Esophagus muscularis mucosa (tissue), 4 donors: Measurements from ENCODE around the gene OR4D1. TPM values are rescaled to one million over a fixed set of nuclear protein-coding genes. Genes with fewer than 3 reads are reported as not detected.

Experiments used
- DNase-seq: peaks from one replicate; pipeline ENCODE4 v3.0.0-alpha.2; 2017; ENCODE audit errors: extremely low spot score
- H3K27ac ChIP-seq, 4 donors: fragments of 200-600 bp; sonication (generic); replicated peaks in 1 of 4; 1 replicate in 3 of 4; 2 replicates in 1 of 4; pipeline ENCODE4 v1.5.1; 2016 to 2019; ENCODE audit warnings: mild to moderate bottlenecking in 1 of 4
- H3K27me3 ChIP-seq, 4 donors: fragments of 200-600 bp; sonication (generic); one replicate each; pipeline versions ENCODE4 v1.5.1 to v1.6.0; 2016 to 2019
- H3K36me3 ChIP-seq, 4 donors: fragments of 200-600 bp; sonication (generic); one replicate each; pipeline ENCODE4 v1.5.1; 2016 to 2019
- H3K4me1 ChIP-seq, 4 donors: fragments of 200-600 bp; sonication (generic); one replicate each; pipeline ENCODE4 v1.5.1; 2016 to 2019
- H3K4me3 ChIP-seq, 4 donors: fragments of 200-600 bp; sonication (generic); 1 replicate in 2 of 4; 2 replicates in 2 of 4; pipeline ENCODE4 v1.5.1; 2016 to 2019; ENCODE audit warnings: mild to moderate bottlenecking in 4 of 4, moderate library complexity in 1 of 4
- H3K9me3 ChIP-seq, 4 donors: fragments of 200-600 bp; sonication (generic); 1 replicate in 3 of 4; 2 replicates in 1 of 4; pipeline ENCODE4 v1.5.1; 2016 to 2019
- EP300 ChIP-seq: sonication (generic); formaldehyde crosslinking; IDR thresholded peaks from one replicate; pipeline ENCODE4 v1.6.1; 2017; ENCODE audit warnings: antibody characterized with exemption
- POLR2A ChIP-seq: fragments of 450-650 bp; IDR thresholded peaks from one replicate; pipeline ENCODE4 v1.6.1; 2017; ENCODE audit warnings: antibody characterized with exemption, moderate library complexity, mild to moderate bottlenecking, low read depth
- POLR2AphosphoS5 ChIP-seq, 2 donors: sonication (generic); formaldehyde crosslinking; IDR thresholded peaks; one replicate each; pipeline ENCODE4 v1.6.1; 2017; ENCODE audit warnings: antibody characterized with exemption in 2 of 2
- WGBS: methylation state at CpG from one replicate; pipeline ENCODE4 v1.1.5; 2018; 5-methylcytosine and 5-hydroxymethylcytosine counted together
- intact Hi-C: fragments of 100-400 bp; cut with DNase I; formaldehyde crosslinking; loops from one replicate; pipeline ENCODE4 v1.15.1; 2023
- total RNA-seq, 4 donors: library from RNA; depleted of rRNA; stranded (reverse); fragments of >200 nt; gene quantifications; one replicate each; pipeline versions ENCODE4 v1.1.0 to v1.2.1, GENCODE V29; 2016
- TF ChIP-seq, protein P1 (sequence below), 3 experiments: fragments of 200-600 bp in 2 of 3; fragments of 450-650 bp in 1 of 3; sonication (generic) in 2 of 3; IDR thresholded peaks; one replicate each; pipeline ENCODE4 v1.5.1; 2017 to 2019; ENCODE audit warnings: antibody characterized with exemption in 3 of 3, mild to moderate bottlenecking in 2 of 3, moderate library complexity in 1 of 3

Gene OR4D1
- total RNA-seq, 4 donors from 2014 or later = not detected

DNA sequence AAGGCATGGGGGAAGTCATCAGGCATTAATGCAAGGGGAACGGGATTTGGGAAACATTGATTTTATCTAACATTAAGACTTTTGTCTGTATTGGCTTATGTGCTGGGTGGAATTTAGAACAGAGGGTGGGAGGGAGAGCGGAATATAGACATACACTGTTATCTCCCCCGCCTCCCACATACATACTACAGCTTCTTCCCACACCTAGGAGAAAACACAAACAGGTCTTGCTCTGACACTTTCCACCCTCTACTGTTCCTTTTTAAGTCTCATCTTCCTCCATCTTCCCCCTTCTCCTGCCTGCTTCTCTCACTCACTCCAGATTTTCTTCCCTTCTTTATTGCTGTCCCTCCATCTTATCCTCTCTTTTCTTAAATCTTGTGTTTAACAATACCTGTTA lies 425 bp downstream of the OR4D1 start:
- 81% methylated on average over 3 of the region's 3 CpGs for WGBS
- Histone ChIP-seq H3K36me3 (no peaks in the 10 kb centered on the region), H3K4me1 (no peaks in the 10 kb centered on the region), H3K9me3 (peaks cover 0 to 38% (median 26%) of the 10 kb centered on the region in 4 donors), H3K4me3 (no peak overlapping the region), H3K27ac (no peak overlapping the region), H3K27me3 (peaks cover 0 to 36% (median 0%) of the 10 kb centered on the region in 4 donors)
- intact Hi-C loops = no loop called here
- no peak for DNase-seq
- TF ChIP-seq EP300 (no peak), POLR2A (no peak), POLR2AphosphoS5 (IDR thresholded peaks at IDR 0.05) (no peak)
- TF ChIP-seq, protein P1, sequence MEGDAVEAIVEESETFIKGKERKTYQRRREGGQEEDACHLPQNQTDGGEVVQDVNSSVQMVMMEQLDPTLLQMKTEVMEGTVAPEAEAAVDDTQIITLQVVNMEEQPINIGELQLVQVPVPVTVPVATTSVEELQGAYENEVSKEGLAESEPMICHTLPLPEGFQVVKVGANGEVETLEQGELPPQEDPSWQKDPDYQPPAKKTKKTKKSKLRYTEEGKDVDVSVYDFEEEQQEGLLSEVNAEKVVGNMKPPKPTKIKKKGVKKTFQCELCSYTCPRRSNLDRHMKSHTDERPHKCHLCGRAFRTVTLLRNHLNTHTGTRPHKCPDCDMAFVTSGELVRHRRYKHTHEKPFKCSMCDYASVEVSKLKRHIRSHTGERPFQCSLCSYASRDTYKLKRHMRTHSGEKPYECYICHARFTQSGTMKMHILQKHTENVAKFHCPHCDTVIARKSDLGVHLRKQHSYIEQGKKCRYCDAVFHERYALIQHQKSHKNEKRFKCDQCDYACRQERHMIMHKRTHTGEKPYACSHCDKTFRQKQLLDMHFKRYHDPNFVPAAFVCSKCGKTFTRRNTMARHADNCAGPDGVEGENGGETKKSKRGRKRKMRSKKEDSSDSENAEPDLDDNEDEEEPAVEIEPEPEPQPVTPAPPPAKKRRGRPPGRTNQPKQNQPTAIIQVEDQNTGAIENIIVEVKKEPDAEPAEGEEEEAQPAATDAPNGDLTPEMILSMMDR (IDR thresholded peaks at IDR 0.05) = no peak

DNA sequence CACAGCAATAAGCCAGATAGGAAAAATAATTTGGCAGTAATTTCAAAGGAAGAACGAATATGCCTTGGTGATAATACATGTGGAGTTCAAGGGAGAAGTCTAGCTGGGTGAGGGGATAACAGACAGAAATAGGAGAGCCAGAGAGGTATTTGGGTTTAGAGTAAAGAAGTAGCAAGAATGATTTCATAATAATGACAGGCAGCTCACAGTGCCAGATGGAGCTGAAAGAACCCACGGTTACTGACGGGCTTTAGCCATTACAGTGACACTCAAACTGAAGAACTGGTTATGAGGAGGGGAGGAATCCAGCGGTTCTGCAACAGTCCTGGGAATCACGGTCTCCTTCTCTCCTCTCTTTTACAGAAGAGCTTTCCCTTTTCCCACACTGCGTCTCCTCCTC lies 2.2 kb downstream of the OR4D1 start:
- Histone ChIP-seq H3K4me1 (no peaks in the 10 kb centered on the region), H3K27me3 (peaks cover 0 to 43% (median 0%) of the 10 kb centered on the region in 4 donors), H3K27ac (no peak overlapping the region), H3K36me3 (no peaks in the 10 kb centered on the region), H3K9me3 (peaks cover 0 to 20% (median 9%) of the 10 kb centered on the region in 4 donors), H3K4me3 (no peak overlapping the region)
- TF ChIP-seq, protein P1 (IDR thresholded peaks at IDR 0.05) = no peak
- 49% methylated on average over 6 of the region's 6 CpGs for WGBS
- no peak for DNase-seq
- intact Hi-C loops = no loop called here

DNA sequence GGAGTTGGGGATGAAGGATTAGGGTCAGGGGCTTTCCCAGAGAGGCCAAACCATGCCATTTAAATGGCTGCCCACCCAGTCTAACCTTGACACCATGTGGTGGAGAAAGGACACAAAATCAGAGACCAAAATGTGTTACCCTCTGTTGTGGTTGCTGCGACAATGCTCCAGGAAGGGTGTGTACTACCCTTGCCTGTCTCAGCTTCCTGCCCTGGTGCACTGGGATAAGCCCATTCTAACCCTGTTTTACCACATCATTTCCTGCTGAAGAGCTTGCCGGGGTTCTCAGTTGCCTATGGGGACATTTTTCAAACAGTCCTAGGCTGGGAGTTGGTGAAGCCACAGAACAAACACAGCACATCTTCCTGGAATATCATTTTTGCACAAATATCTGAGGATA lies 4.9 kb downstream of the OR4D1 start:
- Histone ChIP-seq H3K27me3 (peaks cover 0 to 67% (median 5%) of the 10 kb centered on the region in 4 donors), H3K36me3 (no peaks in the 10 kb centered on the region), H3K27ac (no peak overlapping the region), H3K9me3 (no peaks in the 10 kb centered on the region), H3K4me3 (no peak overlapping the region), H3K4me1 (peaks cover 4 to 14% (median 12%) of the 10 kb centered on the region in 4 donors)
- WGBS = 51% methylated on average over 2 of the region's 2 CpGs
- TF ChIP-seq POLR2AphosphoS5 (IDR thresholded peaks at IDR 0.05) (peak in 1 of 2 donors; percentile 21), POLR2A (no peak)
- DNase-seq = no peak
- intact Hi-C loops = no loop called here

DNA sequence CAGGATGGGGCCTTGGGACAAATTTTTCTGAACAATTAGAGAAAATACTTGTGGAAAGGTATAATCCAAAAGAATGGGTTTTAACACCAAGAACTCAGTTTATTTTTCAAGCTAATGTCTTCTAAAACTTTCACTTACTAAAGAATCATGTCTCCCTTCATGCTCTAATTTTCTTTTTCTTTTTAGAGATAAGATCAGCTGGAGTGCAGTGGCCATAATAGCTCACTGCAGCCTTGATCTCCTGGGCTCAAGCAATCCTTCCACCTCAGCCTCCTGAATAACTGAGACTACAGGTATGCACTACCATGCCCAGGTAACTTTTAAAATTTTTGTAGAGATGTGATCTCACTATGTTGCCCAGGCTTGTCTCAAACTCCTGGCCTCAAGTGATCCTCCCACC lies 5.5 kb downstream of the OR4D1 start:
- H3K4me3 ChIP-seq = no peak overlapping the region
- no peaks in the 10 kb centered on the region for H3K36me3 ChIP-seq
- no peak for DNase-seq
- TF ChIP-seq POLR2AphosphoS5 (IDR thresholded peaks at IDR 0.05) = no peak
- TF ChIP-seq, protein P1 (IDR thresholded peaks at IDR 0.05) = no peak
- no peak for TF ChIP-seq POLR2A
- no peak overlapping the region for H3K27ac ChIP-seq
- intact Hi-C loops = no loop called here
- H3K4me1 ChIP-seq = peaks cover 4 to 14% (median 12%) of the 10 kb centered on the region in 4 donors
- H3K9me3 ChIP-seq = no peaks in the 10 kb centered on the region
- peaks cover 0 to 66% (median 5%) of the 10 kb centered on the region in 4 donors for H3K27me3 ChIP-seq

DNA sequence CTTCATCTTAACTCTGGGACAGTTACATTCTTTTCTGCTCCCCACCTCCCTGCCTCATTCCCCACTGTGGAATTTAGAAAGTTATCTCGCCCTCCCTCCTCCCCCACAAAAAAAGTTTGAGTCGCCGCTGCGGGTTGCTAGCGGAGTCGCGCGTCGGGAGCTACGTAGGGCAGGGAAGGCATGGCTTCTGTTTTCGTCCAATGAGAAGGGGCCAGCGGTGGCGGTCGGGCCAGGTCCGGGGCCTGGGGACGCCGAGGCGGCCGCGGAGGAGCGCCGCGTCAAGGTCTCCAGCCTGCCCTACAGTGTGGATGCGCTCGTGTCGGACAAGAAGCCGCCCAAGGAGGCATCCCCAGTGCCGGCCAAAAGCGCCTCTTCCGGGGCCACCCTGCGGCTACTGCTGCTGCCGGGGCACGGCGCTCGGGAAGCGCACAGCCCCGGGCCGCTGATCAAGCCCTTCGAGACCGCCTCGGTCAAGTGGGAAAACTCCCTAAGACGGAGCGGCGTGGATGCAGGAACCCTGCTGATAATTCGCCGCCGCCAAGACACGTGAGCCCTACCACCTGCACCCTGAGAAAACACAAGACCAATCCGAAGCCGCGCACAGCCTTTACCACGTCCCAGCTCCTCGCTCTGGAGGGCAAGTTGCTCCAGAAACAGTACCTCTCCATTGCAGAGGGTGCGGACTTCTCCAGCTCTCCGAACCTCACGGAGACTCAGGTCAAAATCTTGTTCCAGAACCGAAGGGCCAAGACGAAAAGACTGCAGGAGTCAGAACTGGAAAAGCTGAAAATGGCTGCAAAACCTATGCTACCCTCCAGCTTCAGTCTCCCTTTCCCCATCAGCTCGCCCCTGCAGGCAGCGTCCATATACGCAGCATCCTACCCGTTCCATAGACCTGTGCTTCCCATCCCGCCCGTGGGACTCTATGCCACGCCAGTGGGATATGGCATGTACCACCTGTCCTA lies 8.9 kb downstream of the OR4D1 start:
- no peak overlapping the region for H3K27ac ChIP-seq
- WGBS = 6% methylated on average over 35 of the region's 65 CpGs

More for the DNA sequence above, 8.9 kb downstream of the OR4D1 start:
- DNase-seq = no peak
- peaks cover 4 to 14% (median 12%) of the 10 kb centered on the region in 4 donors for H3K4me1 ChIP-seq
- TF ChIP-seq, protein P1 (IDR thresholded peaks at IDR 0.05) = no peak
- TF ChIP-seq POLR2AphosphoS5 (IDR thresholded peaks at IDR 0.05) = no peak
- intact Hi-C loops = no loop called here
- H3K9me3 ChIP-seq = no peaks in the 10 kb centered on the region
- H3K27me3 ChIP-seq = peaks cover 0 to 77% (median 8%) of the 10 kb centered on the region in 4 donors
- peak overlapping the region; percentile 49 to 58 (median 50) for H3K4me3 ChIP-seq
- no peaks in the 10 kb centered on the region for H3K36me3 ChIP-seq
